Fibroblast of the aortic adventitia (primary cell): ENCODE data around the gene PP2D1. TPM values are rescaled to one million over a fixed set of nuclear protein-coding genes. Genes with fewer than 3 reads are reported as not detected.

ENCODE experiments used
- DNase-seq: peaks from one replicate; pipeline ENCODE4 v3.0.0-alpha.2; 2010; ENCODE audit warnings: low read depth
- H3K4me3 ChIP-seq: 2 replicates; pipeline ENCODE4 v1.5.1; 2011; ENCODE audit warnings: low read depth, mild to moderate bottlenecking, control low read depth, low read length, moderate library complexity
- CTCF ChIP-seq: IDR thresholded peaks from 2 replicates; pipeline ENCODE4 v1.5.1; 2011; ENCODE audit warnings: mild to moderate bottlenecking, low read length, control low read depth, inconsistent platforms; ENCODE audit not compliant: insufficient read depth
- small RNA-seq: library from RNA; depleted of rRNA; stranded (forward); fragments of <200 nt; gene quantifications from one replicate; pipeline ENCODE3, GENCODE V24; 2012
- total RNA-seq: library from RNA; depleted of rRNA; stranded (reverse); fragments of >200 nt; gene quantifications from 2 replicates; pipeline ENCODE4 v1.2.3, GENCODE V29; 2012; ENCODE audit warnings: low replicate concordance

Gene PP2D1
- total RNA-seq, 1 donor, result not detected

GRCh38 chr3:19940643-19941042 is 71.4 kb downstream of the PP2D1 start:
- H3K4me3 ChIP-seq, result no peak overlapping the region
- no peak for TF ChIP-seq CTCF
- no peak for DNase-seq

GRCh38 chr3:19938295-19938627 is 73.8 kb downstream of the PP2D1 start:
- DNase-seq, result no peak
- no peak for TF ChIP-seq CTCF
- no peak overlapping the region for H3K4me3 ChIP-seq

- H3K4me3 ChIP-seq, result no peak overlapping the region
- no peak for TF ChIP-seq CTCF
- peak; percentile 59 for DNase-seq
Observed at GRCh38 chr3:19937459-19938294, 74.4 kb downstream of the PP2D1 start.

Small RNAs within 50 kb of the gene (small RNA-seq; reads per million reads assigned to genes)
- not detected for gene RNU4-85P
- not detected for gene RPL39P18

Other genes starting within 250 kb of the PP2D1 start
- 0.27 and 1.1 TPM in 2 replicates for gene EFHB, start 78.0 kb downstream of the PP2D1 start, total RNA-seq
- 13.7 and 64.2 TPM in 2 replicates for gene RAB5A, start 65.2 kb downstream of the PP2D1 start, total RNA-seq
- 9.6 and 14.3 TPM in 2 replicates for gene KAT2B, start 28.2 kb upstream of the PP2D1 start, total RNA-seq
- gene SGO1, start 173.9 kb upstream of the PP2D1 start, total RNA-seq, result 0.90 and 14.5 TPM in 2 replicates